Keratinocyte (primary cell): ENCODE measurements around the gene ZNG1F.
"Not testable (repeated sequence)": the region's sequence is repeated elsewhere in the genome, so short reads cannot be mapped to it uniquely, and the experiment has no call there.

Source experiments
- EZH2 ChIP-seq: IDR thresholded peaks from one replicate; pipeline ENCODE4 v1.6.1; 2012; ENCODE audit warnings: inconsistent platforms, mild to moderate bottlenecking, low read length, moderate library complexity
- TF ChIP-seq, protein P1 (sequence below), 3 experiments: IDR thresholded peaks in 1 of 3; conservative IDR thresholded peaks in 1 of 3; optimal IDR thresholded peaks in 1 of 3; 2 replicates in 2 of 3; 3 replicates in 1 of 3; pipeline versions ENCODE3 to v1.5.1; 2011; ENCODE audit warnings: low read length in 3 of 3, mild to moderate bottlenecking in 3 of 3, moderate library complexity in 2 of 3, control low read depth in 1 of 3, inconsistent platforms in 1 of 3; ENCODE audit not compliant: insufficient read depth in 2 of 3; ENCODE audit errors: extremely low read depth in 1 of 3

DNA sequence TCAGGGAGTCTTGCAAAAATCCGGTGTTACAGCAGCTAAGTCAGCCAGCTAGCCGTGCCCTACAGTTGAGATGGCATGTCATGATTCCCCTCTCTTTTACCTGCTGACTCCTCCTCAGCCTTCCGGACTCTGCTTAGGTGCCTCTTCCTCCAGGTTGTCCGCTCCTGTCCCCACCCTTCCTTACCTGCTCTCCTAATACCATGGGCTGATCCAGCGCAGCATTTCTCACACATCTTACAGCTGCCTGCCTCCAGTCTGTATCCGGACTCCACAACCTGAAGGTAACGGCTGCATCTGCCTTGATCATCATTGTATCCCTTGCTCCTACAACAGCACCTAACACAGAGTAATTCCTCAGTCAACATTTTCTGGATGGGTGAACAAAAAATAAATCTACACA is 69.8 kb downstream of the ZNG1F start:
- TF ChIP-seq, protein P1, sequence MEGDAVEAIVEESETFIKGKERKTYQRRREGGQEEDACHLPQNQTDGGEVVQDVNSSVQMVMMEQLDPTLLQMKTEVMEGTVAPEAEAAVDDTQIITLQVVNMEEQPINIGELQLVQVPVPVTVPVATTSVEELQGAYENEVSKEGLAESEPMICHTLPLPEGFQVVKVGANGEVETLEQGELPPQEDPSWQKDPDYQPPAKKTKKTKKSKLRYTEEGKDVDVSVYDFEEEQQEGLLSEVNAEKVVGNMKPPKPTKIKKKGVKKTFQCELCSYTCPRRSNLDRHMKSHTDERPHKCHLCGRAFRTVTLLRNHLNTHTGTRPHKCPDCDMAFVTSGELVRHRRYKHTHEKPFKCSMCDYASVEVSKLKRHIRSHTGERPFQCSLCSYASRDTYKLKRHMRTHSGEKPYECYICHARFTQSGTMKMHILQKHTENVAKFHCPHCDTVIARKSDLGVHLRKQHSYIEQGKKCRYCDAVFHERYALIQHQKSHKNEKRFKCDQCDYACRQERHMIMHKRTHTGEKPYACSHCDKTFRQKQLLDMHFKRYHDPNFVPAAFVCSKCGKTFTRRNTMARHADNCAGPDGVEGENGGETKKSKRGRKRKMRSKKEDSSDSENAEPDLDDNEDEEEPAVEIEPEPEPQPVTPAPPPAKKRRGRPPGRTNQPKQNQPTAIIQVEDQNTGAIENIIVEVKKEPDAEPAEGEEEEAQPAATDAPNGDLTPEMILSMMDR (optimal IDR thresholded peaks at IDR 0.05 in 1 of 3, IDR thresholded peaks at IDR 0.05 in 1 of 3, conservative IDR thresholded peaks at IDR 0.05 in 1 of 3; ENCODE audit: extremely low read depth in 1 of 3, insufficient read depth in 2 of 3, low read length in 3 of 3) = not testable (repeated sequence)
- TF ChIP-seq EZH2 = not testable (repeated sequence)
